ENCODE data around the gene RFX5.
"Not testable (repeated sequence)": the region's sequence is repeated elsewhere in the genome, so short reads cannot be mapped to it uniquely, and the experiment has no call there.

Gene RFX5

GRCh38 chr1:151346769-151347522, at the start of gene RFX5:
TSS of gene RFX5 (minus strand) at chr1:151347252. CDS start at chr1:151346320, 932 bp downstream.
- peak; percentile 97 for DNase-seq (ENCODE audit: low spot score)

- DNase-seq (ENCODE audit: low spot score) = not testable (repeated sequence)
Observed at GRCh38 chr1:151396265-151396664, 49.2 kb upstream of the RFX5 start.

- no peak for DNase-seq (ENCODE audit: low spot score)
Observed at GRCh38 chr1:151393583-151393982, 46.5 kb upstream of the RFX5 start.

- no peak for DNase-seq (ENCODE audit: low spot score)
Observed at GRCh38 chr1:151391079-151391563, 44.1 kb upstream of the RFX5 start.

- not testable (repeated sequence) for DNase-seq (ENCODE audit: low spot score)
Observed at GRCh38 chr1:151390221-151391078, 43.4 kb upstream of the RFX5 start.

GRCh38 chr1:151386002-151386401, 39.0 kb upstream of the RFX5 start:
- no peak for DNase-seq (ENCODE audit: low spot score)

- DNase-seq (ENCODE audit: low spot score) = no peak
Observed at GRCh38 chr1:151384584-151384983, 37.5 kb upstream of the RFX5 start.

- no peak for DNase-seq (ENCODE audit: low spot score)
Observed at GRCh38 chr1:151377150-151377884, 30.3 kb upstream of the RFX5 start.

- no peak for DNase-seq (ENCODE audit: low spot score)
Observed at GRCh38 chr1:151373196-151373595, 26.1 kb upstream of the RFX5 start.

DNA sequence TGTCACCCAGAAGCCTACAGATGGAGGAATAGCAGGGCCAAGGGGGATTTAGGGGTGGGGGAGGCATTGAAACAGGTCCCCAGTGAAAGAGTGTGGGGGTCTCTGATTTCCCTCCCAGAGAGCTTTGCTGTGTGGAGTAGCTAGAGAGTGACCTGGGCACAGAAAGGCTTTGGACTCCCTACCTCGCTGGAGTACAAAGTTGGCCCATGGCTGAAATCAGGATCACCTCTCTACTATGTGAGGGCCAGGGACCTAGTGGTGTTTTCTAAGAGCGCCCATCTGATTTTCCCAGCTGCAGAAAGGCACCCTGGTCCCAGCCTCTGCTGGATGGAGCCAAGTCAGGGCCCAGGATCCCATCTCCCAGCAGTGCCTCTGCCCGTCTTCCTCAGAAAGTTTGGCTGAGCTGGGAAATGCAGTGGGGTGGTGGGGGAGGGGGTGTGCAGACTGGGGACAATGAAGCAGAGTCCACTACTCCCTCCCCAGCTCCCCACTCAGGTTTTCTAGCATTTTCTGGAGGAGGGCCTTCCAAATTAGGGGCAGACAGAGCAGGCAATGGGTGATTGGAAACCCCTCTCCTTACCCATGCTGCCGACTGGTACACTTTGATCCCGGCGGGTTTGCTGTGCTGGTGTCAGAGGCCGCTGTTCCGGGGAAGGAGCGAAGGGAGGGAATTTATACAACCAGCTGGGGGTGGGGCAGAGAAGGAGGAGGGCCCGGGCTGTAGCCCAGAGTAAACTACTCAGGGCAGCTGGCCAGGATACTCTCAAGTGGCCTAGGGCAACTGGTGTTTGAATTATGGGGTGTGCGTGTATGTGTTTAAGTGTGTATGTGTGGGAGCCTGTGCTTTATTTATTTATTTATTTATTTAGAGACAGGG, 25.2 kb upstream of the RFX5 start, which contains the start of gene SELENBP1:
Gene SELENBP1, minus strand, starts transcription at position 648 of the 877 bp plus-strand sequence. Its CDS starts 64 bp downstream, at position 584.
- no peak for DNase-seq (ENCODE audit: low spot score)

DNA sequence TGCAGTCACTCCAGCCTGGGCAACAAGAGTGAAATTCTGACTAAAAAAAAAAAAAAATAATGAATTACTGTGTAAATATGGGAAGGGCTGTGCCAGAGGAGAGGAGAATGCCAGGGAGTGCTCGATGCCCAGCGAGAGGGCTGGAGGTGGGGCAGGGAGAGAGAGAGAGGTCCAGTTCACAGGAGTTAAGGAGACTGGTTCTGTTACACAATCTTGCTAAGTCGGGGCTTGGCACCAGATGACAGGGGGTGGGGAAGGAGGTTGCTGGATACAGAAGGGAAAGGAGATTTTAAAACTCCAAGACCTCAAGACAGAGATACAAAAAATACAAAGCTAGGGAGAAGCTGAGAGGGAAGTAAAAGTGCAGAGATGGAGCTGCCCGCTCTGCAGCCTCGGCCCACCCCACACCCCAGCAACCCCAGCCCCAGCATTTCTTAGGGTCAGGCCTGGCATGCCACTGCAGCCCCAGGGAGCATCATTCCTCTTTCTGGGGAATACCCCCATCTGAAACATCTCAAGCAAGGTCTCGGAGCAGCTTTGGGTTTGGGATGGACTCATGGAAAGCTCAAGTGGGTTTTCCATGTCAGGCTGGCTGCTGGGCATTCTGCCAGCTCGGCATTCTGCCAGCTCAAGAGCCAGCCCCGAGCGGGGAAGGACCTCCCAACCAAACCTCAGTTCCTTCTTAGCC, 24.5 kb upstream of the RFX5 start:
- DNase-seq (ENCODE audit: low spot score) = no peak

DNA sequence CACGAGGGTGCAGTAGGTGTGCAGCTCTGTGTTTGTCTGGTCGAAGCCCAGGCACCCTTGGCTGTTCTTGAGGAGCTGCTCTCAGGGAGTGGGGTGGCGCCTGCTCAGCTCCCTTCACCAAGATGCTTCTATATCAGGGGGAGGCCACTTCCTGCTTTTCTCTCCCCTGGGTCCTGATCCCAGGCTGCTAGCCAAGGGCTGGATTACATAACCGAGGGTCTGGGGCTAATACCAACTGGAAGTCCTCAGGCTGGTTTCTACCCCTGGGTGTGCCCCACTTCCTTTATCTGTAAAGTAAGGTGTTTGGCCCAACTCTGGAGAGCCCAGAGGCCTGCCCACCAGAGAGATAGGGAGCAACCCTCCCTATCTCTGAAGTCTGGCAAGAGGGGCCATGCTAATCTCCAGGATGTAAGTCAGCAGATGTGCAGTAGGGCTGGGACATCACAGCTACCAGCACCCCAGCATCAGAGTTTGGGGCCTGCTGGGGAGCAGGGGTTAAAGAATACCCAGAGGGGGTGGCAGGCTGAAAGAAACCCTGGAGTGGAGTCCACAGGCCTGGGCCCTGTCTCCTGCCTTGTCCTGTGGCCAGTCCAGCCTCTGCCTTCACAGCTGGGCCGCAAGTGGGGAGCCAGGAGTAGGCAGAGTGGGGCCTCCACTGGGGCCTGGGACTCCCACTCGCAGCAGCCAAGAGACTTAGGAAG, 23.3 kb upstream of the RFX5 start:
- no peak for DNase-seq (ENCODE audit: low spot score)

- DNase-seq (ENCODE audit: low spot score) = no peak
Observed at GRCh38 chr1:151369621-151370048, 22.6 kb upstream of the RFX5 start.

DNA sequence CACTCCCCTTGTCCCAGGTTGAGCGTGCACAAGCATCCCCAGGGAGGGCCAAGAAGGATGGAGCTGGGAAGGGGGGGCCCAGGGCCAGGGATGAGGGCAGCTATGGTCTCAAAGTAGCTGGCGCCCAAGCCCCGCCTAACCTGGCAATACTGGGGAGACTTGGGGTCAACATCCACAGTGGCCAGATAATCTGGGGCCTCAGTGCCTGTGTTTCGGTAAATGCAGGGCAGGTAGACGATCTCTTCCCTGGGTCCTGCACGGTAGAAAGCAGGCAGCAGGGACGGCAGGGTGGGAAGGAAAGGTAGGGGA, 22.2 kb upstream of the RFX5 start:
- no peak for DNase-seq (ENCODE audit: low spot score)

- no peak for DNase-seq (ENCODE audit: low spot score)
Observed at GRCh38 chr1:151368393-151369301, 21.6 kb upstream of the RFX5 start.

DNA sequence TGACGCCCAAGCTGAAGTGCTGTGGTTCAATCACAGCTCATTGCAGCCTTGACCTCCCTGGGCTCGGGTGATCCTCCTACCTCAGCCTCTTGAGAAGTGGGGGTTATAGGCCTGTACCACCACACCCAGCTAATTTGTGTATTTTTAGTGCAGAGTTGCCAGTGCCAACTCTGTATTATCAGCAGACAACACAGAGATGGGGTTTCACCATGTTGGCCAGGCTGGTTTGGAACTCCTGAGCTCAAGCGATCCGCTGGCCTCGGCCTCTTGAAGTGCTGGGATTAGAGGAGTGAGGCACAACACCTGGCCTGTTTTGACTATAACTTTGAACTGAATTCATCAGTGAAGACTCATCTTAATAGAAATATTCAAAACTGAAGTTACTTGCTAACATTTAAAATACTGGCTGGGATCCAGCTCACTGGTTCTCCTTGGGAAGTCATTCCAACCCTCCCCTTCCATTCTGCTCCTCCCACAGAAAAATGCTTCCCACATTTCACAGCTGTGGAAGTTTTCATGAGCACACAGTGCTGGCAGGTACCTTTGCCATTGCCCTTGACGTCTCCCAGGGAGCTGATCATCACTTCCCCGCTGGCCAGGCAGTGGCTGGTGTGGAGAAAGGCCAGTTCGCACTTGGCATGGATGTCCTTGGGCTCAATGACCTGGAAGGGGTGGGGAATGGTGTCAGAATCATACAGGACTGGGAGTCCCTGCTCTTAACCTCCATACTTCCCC, 20.8 kb upstream of the RFX5 start:
- no peak for DNase-seq (ENCODE audit: low spot score)

DNA sequence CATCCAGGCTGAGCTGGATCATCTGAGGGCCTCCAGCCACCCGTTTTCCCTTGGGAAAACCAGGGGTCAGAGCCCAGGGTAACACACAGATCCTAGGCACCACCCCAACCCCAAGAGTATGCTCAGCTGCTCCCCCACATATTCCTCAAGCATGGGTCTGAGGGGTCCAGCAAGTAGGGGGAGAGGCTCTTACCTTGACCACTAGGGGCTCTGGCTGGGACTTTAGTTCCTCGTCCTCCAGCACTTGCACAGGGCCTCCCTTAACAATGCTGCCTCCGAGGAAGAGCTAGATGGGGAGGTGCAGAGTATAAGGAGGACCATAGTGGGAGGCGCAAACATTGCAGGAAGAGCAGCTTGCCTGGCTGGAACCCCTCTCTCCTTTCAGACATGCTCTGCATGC, 17.9 kb upstream of the RFX5 start:
- DNase-seq (ENCODE audit: low spot score) = no peak
